Activated naive CD8-positive, alpha-beta T cell treated with anti-CD3 and anti-CD28 coated beads, Interleukin-2, amount 10 ng/mL, durations not matched to agents 7 days and 5 days (primary cell): ENCODE data around the gene DNASE1. TPM values are rescaled to one million over a fixed set of nuclear protein-coding genes. Genes with fewer than 3 reads are reported as not detected.
A peak's percentile ranks its signal among the peaks of the same experiment; 100 is the strongest.

Experiments used
- ATAC-seq: fragments of 150-1000 bp; cut with Tn5 transposase; one replicate; pipeline ENCODE4 v1.10.0; 2021; ENCODE audit warnings: low read depth, moderate library complexity
- POLR2A ChIA-PET: fragments of 350-600 bp; sonication (Branson Sonifier 250); formaldehyde crosslinking; loops from one replicate; lab custom pipeline; 2021; ENCODE audit warnings: antibody characterized with exemption; lab: Charles Lee
- DNase-seq: peaks from one replicate; pipeline ENCODE4 v3.0.0; 2021
- H3K27ac Mint-ChIP-seq: one replicate; pipeline ENCODE4 v1.8.0; 2022; ENCODE audit warnings: mild to moderate bottlenecking, mixed read lengths
- H3K27me3 Mint-ChIP-seq: one replicate; pipeline ENCODE4 v1.8.0; 2022; ENCODE audit warnings: mild to moderate bottlenecking, moderate library complexity, mixed read lengths
- H3K36me3 Mint-ChIP-seq: one replicate; pipeline ENCODE4 v1.8.0; 2021; ENCODE audit warnings: mild to moderate bottlenecking, mixed read lengths
- H3K4me1 Mint-ChIP-seq: one replicate; pipeline ENCODE4 v1.8.0; 2021; ENCODE audit warnings: mixed read lengths
- H3K4me3 Mint-ChIP-seq: one replicate; pipeline ENCODE4 v1.8.0; 2022; ENCODE audit warnings: mild to moderate bottlenecking, moderate library complexity, mixed read lengths
- H3K9me3 Mint-ChIP-seq: one replicate; pipeline ENCODE4 v1.8.0; 2021; ENCODE audit warnings: mixed read lengths
- total RNA-seq, 2 experiments: library from RNA; stranded (reverse); gene quantifications; one replicate each; pipeline ENCODE4 v1.2.3, GENCODE V29; 2021

The DNASE1 gene
- total RNA-seq, 2 experiments from 2014 or later = 49.6 to 53.9 TPM

- ATAC-seq (no peak), DNase-seq (no peak)
- Mint-ChIP-seq H3K27me3 (no peaks in the 10 kb centered on the region), H3K36me3 (peaks cover 14% of the 10 kb centered on the region), H3K9me3 (no peaks in the 10 kb centered on the region), H3K4me3 (no peak overlapping the region), H3K4me1 (peaks cover 2% of the 10 kb centered on the region), H3K27ac (no peak overlapping the region)
- POLR2A ChIA-PET = interaction anchor here (1.4 kb wide), 1 partner anchor 202 kb away, joined by 3 read pairs; no protein-coding TSS in a partner anchor
These were observed 23.5 kb downstream of the DNASE1 start for GRCh38 chr16:3677994-3678393.

- Mint-ChIP-seq H3K4me3 (no peak overlapping the region), H3K27me3 (no peaks in the 10 kb centered on the region), H3K36me3 (peaks cover 15% of the 10 kb centered on the region), H3K27ac (no peak overlapping the region), H3K9me3 (no peaks in the 10 kb centered on the region), H3K4me1 (no peaks in the 10 kb centered on the region)
- POLR2A ChIA-PET = no interaction called here
- ATAC-seq (no peak), DNase-seq (no peak)
These were observed 26.7 kb downstream of the DNASE1 start for GRCh38 chr16:3681206-3681605.

- POLR2A ChIA-PET = interaction anchor here (0.7 kb wide), 1 partner anchor 977 kb away, joined by 3 read pairs; no protein-coding TSS in a partner anchor
- no peak for DNase-seq
- Mint-ChIP-seq H3K27me3 (no peaks in the 10 kb centered on the region), H3K27ac (no peak overlapping the region), H3K4me3 (no peak overlapping the region), H3K4me1 (peaks cover 9% of the 10 kb centered on the region), H3K36me3 (peaks cover 20% of the 10 kb centered on the region), H3K9me3 (no peaks in the 10 kb centered on the region)
- ATAC-seq = no peak
These were observed 32.5 kb downstream of the DNASE1 start for GRCh38 chr16:3687021-3687420.

- H3K9me3 Mint-ChIP-seq = no peaks in the 10 kb centered on the region
- no peak for DNase-seq
- no peak for ATAC-seq
- H3K4me1 Mint-ChIP-seq = peaks cover 9% of the 10 kb centered on the region
- no peak overlapping the region for H3K27ac Mint-ChIP-seq
- H3K4me3 Mint-ChIP-seq = no peak overlapping the region
- POLR2A ChIA-PET = interaction anchor here (0.7 kb wide), 1 partner anchor 977 kb away, joined by 3 read pairs; no protein-coding TSS in a partner anchor
- H3K36me3 Mint-ChIP-seq = peaks cover 19% of the 10 kb centered on the region
- H3K27me3 Mint-ChIP-seq = no peaks in the 10 kb centered on the region
These were observed 33.3 kb downstream of the DNASE1 start for GRCh38 chr16:3687792-3688191.

- H3K9me3 Mint-ChIP-seq = no peaks in the 10 kb centered on the region
- peaks cover 9% of the 10 kb centered on the region for H3K4me1 Mint-ChIP-seq
- ATAC-seq = no peak
- H3K4me3 Mint-ChIP-seq = no peak overlapping the region
- no peak overlapping the region for H3K27ac Mint-ChIP-seq
- peaks cover 17% of the 10 kb centered on the region for H3K36me3 Mint-ChIP-seq
- no peaks in the 10 kb centered on the region for H3K27me3 Mint-ChIP-seq
- POLR2A ChIA-PET = no interaction called here
- no peak for DNase-seq
These were observed 35.2 kb downstream of the DNASE1 start for GRCh38 chr16:3689731-3690130.

GRCh38 chr16:3690470-3690928 is 36.0 kb downstream of the DNASE1 start:
- H3K4me1 Mint-ChIP-seq = peaks cover 9% of the 10 kb centered on the region
- no peaks in the 10 kb centered on the region for H3K9me3 Mint-ChIP-seq
- H3K4me3 Mint-ChIP-seq = peak overlapping the region; percentile 16
- peaks cover 19% of the 10 kb centered on the region for H3K36me3 Mint-ChIP-seq
- ATAC-seq (peak; percentile 93), DNase-seq (peak; percentile 86)
- POLR2A ChIA-PET = no interaction called here
- H3K27me3 Mint-ChIP-seq = no peaks in the 10 kb centered on the region
- peak overlapping the region; percentile 76 for H3K27ac Mint-ChIP-seq

- Mint-ChIP-seq H3K27ac (peak overlapping the region; percentile 76), H3K4me3 (peak overlapping the region; percentile 16), H3K36me3 (peaks cover 17% of the 10 kb centered on the region), H3K4me1 (peaks cover 10% of the 10 kb centered on the region), H3K9me3 (no peaks in the 10 kb centered on the region), H3K27me3 (no peaks in the 10 kb centered on the region)
- DNase-seq (no peak), ATAC-seq (no peak)
- POLR2A ChIA-PET = no interaction called here
These were observed 36.7 kb downstream of the DNASE1 start for GRCh38 chr16:3690980-3691720.

GRCh38 chr16:3691761-3692160 is 37.3 kb downstream of the DNASE1 start:
- H3K9me3 Mint-ChIP-seq = no peaks in the 10 kb centered on the region
- no peak overlapping the region for H3K4me3 Mint-ChIP-seq
- POLR2A ChIA-PET = interaction anchor here (0.7 kb wide), 1 partner anchor 143 kb away, joined by 4 read pairs; no protein-coding TSS in a partner anchor
- no peak for ATAC-seq
- peaks cover 10% of the 10 kb centered on the region for H3K4me1 Mint-ChIP-seq
- H3K27ac Mint-ChIP-seq = no peak overlapping the region
- no peaks in the 10 kb centered on the region for H3K27me3 Mint-ChIP-seq
- H3K36me3 Mint-ChIP-seq = peaks cover 17% of the 10 kb centered on the region
- no peak for DNase-seq

- H3K4me3 Mint-ChIP-seq = no peak overlapping the region
- DNase-seq (no peak), ATAC-seq (no peak)
- no peaks in the 10 kb centered on the region for H3K27me3 Mint-ChIP-seq
- peaks cover 7% of the 10 kb centered on the region for H3K36me3 Mint-ChIP-seq
- H3K9me3 Mint-ChIP-seq = no peaks in the 10 kb centered on the region
- POLR2A ChIA-PET = interaction anchor here (0.9 kb wide), 1 partner anchor 23 kb away, joined by 6 read pairs; the partner anchor contains the start of gene TRAP1
- peaks cover 14% of the 10 kb centered on the region for H3K4me1 Mint-ChIP-seq
- no peak overlapping the region for H3K27ac Mint-ChIP-seq
These were observed 39.6 kb downstream of the DNASE1 start for GRCh38 chr16:3694051-3694450.

GRCh38 chr16:3695610-3696369 is 41.3 kb downstream of the DNASE1 start:
- Mint-ChIP-seq H3K4me1 (peaks cover 13% of the 10 kb centered on the region), H3K27me3 (no peaks in the 10 kb centered on the region), H3K9me3 (no peaks in the 10 kb centered on the region), H3K27ac (no peak overlapping the region), H3K4me3 (no peak overlapping the region), H3K36me3 (peaks cover 2% of the 10 kb centered on the region)
- POLR2A ChIA-PET = interaction anchor here (0.8 kb wide), 1 partner anchor 21 kb away, joined by 3 read pairs; the partner anchor contains the start of gene TRAP1
- DNase-seq = no peak
- ATAC-seq = no peak

GRCh38 chr16:3696425-3697218 is 42.1 kb downstream of the DNASE1 start:
- H3K27me3 Mint-ChIP-seq = no peaks in the 10 kb centered on the region
- POLR2A ChIA-PET = interaction anchor here (0.8 kb wide), 1 partner anchor 20 kb away, joined by 3 read pairs; the partner anchor contains the start of gene TRAP1
- no peak for DNase-seq
- peaks cover 2% of the 10 kb centered on the region for H3K36me3 Mint-ChIP-seq
- peaks cover 14% of the 10 kb centered on the region for H3K4me1 Mint-ChIP-seq
- no peak overlapping the region for H3K27ac Mint-ChIP-seq
- H3K9me3 Mint-ChIP-seq = no peaks in the 10 kb centered on the region
- no peak overlapping the region for H3K4me3 Mint-ChIP-seq
- no peak for ATAC-seq

- H3K4me1 Mint-ChIP-seq = peaks cover 14% of the 10 kb centered on the region
- H3K4me3 Mint-ChIP-seq = peak overlapping the region; percentile 30
- POLR2A ChIA-PET = interaction anchor here (0.6 to 1.8 kb wide), 3 partner anchors 13 to 251 kb away, joined by 3 to 6 read pairs (median 3); no protein-coding TSS in a partner anchor
- peaks cover 2% of the 10 kb centered on the region for H3K36me3 Mint-ChIP-seq
- H3K9me3 Mint-ChIP-seq = no peaks in the 10 kb centered on the region
- DNase-seq = no peak
- H3K27ac Mint-ChIP-seq = peak overlapping the region; percentile 12
- peak; percentile 70 for ATAC-seq
- no peaks in the 10 kb centered on the region for H3K27me3 Mint-ChIP-seq
These were observed 44.5 kb downstream of the DNASE1 start for GRCh38 chr16:3698941-3699340.

GRCh38 chr16:3701531-3701930 is 47.0 kb downstream of the DNASE1 start:
- Mint-ChIP-seq H3K27me3 (no peaks in the 10 kb centered on the region), H3K9me3 (no peaks in the 10 kb centered on the region), H3K27ac (no peak overlapping the region), H3K36me3 (no peaks in the 10 kb centered on the region), H3K4me1 (peaks cover 19% of the 10 kb centered on the region), H3K4me3 (no peak overlapping the region)
- ATAC-seq = no peak
- DNase-seq = no peak
- POLR2A ChIA-PET = no interaction called here
